Esophagus muscularis mucosa (tissue), 4 donors: ENCODE results near the gene CDK14.

Experiments
- CTCF ChIP-seq, 3 experiments: fragments of 200-600 bp in 2 of 3; fragments of 450-650 bp in 1 of 3; sonication (generic) in 2 of 3; IDR thresholded peaks; one replicate each; pipeline ENCODE4 v1.5.1; 2017 to 2019; ENCODE audit warnings: antibody characterized with exemption in 3 of 3, mild to moderate bottlenecking in 2 of 3, moderate library complexity in 1 of 3
- EP300 ChIP-seq: sonication (generic); formaldehyde crosslinking; IDR thresholded peaks from one replicate; pipeline ENCODE4 v1.6.1; 2017; ENCODE audit warnings: antibody characterized with exemption
- POLR2A ChIP-seq: fragments of 450-650 bp; IDR thresholded peaks from one replicate; pipeline ENCODE4 v1.6.1; 2017; ENCODE audit warnings: antibody characterized with exemption, moderate library complexity, mild to moderate bottlenecking, low read depth

DNA sequence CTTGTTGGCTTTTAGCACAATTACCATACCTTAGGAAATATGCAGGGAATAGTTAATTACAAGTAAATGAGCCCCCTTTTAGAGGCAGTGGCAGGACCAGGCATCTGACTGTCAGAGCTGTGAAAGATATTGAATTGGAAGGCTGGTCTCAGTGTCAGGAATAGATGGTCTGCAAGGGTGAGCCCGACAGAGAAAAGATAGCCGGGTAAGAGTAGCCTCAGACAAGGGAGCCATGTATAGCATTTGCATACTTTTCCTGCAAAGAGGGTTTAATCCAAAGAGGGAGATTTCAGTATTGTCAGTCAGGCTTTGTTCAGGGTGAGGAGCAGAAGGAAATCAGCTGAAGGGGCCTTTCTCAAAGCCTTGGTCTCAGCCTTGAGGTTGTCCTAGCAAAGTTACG, 539.2 kb downstream of the CDK14 start:
- no peak for TF ChIP-seq CTCF (IDR thresholded peaks at IDR 0.05)
- TF ChIP-seq EP300, result no peak
- no peak for TF ChIP-seq POLR2A
